Mucosa of descending colon (tissue), 3 donors: ENCODE data around the gene BEST2. TPM values are rescaled to one million over a fixed set of nuclear protein-coding genes. Genes with fewer than 3 reads are reported as not detected.

ENCODE experiments used
- ATAC-seq: fragments of 200-7000 bp; cut with Tn5 transposase; one replicate; pipeline ENCODE4 v1.9.1; 2020; ENCODE audit warnings: mild to moderate bottlenecking, moderate library complexity
- DNase-seq, 3 donors: peaks; one replicate each; pipeline ENCODE4 v3.0.0-alpha.2; 2020
- H3K36me3 ChIP-seq: fragments of 200-600 bp; one replicate; pipeline ENCODE4 v1.8.0; 2021; ENCODE audit warnings: low read depth, mild to moderate bottlenecking
- H3K4me1 ChIP-seq: fragments of 200-600 bp; one replicate; pipeline ENCODE4 v1.8.0; 2021; ENCODE audit warnings: low read depth, mild to moderate bottlenecking
- H3K4me3 ChIP-seq: fragments of 200-600 bp; one replicate; pipeline ENCODE4 v1.8.0; 2021; ENCODE audit warnings: mild to moderate bottlenecking
- H3K9me3 ChIP-seq: fragments of 200-600 bp; one replicate; pipeline ENCODE4 v1.8.0; 2021; ENCODE audit warnings: mild to moderate bottlenecking
- CTCF ChIP-seq: fragments of 200-600 bp; IDR thresholded peaks from one replicate; pipeline ENCODE4 v1.8.0; 2022; ENCODE audit warnings: antibody characterized with exemption, mild to moderate bottlenecking
- intact Hi-C, 2 donors: fragments of 100-400 bp; cut with DNase I in 1 of 2; cut with micrococcal nuclease in 1 of 2; formaldehyde crosslinking; loops; one replicate each; pipeline versions ENCODE4 v1.11.0 to v1.11.1; 2022; cut with DNase I, micrococcal nuclease
- total RNA-seq, 3 donors: library from RNA; stranded (reverse); fragmentation: NEBNext Ultra II Directional in 2 of 3; extraction: Animal tissue kit (Norgen Biotek cat#: 25700) in 2 of 3; gene quantifications; one replicate each; pipeline versions ENCODE4 v1.2.1 to v1.2.4, GENCODE V29; 2021 to 2023
- donor health status: DM: no; HTN: no; CAD: no; lungs with moderate emphysema.
- donor health status: DM: no; HTN: no; CAD: no.
- donor health status: DM: no; HTN: yes; CAD: no.

The BEST2 gene
- total RNA-seq, 3 donors from 2014 or later: 29.0 to 167 (median 32.2) TPM

- DNase-seq (peak; percentile 52 to 77 (median 59)), ATAC-seq (no peak)
- no peak overlapping the region for H3K4me3 ChIP-seq
These were observed 27.8 kb downstream of the BEST2 start for GRCh38 chr19:12779162-12779993.

GRCh38 chr19:12782174-12782423 is 30.5 kb downstream of the BEST2 start:
- Histone ChIP-seq H3K9me3 (no peaks in the 10 kb centered on the region), H3K36me3 (no peaks in the 10 kb centered on the region), H3K4me3 (peak overlapping the region; percentile 9), H3K4me1 (peaks cover 58% of the 10 kb centered on the region)
- intact Hi-C loops: no loop called here
- ATAC-seq: no peak
- DNase-seq: no peak
- TF ChIP-seq CTCF: no peak

More at GRCh38 chr19:12779162-12779993, 27.8 kb downstream of the BEST2 start:
- no peaks in the 10 kb centered on the region for H3K9me3 ChIP-seq
- H3K36me3 ChIP-seq: no peaks in the 10 kb centered on the region
- peaks cover 46% of the 10 kb centered on the region for H3K4me1 ChIP-seq
- intact Hi-C loops: no loop called here
- no peak for TF ChIP-seq CTCF

GRCh38 chr19:12782424-12783290 is 31.1 kb downstream of the BEST2 start:
- peak overlapping the region; percentile 9 for H3K4me3 ChIP-seq
- peak; percentile 87 to 94 (median 90) for DNase-seq
- TF ChIP-seq CTCF: no peak
- ATAC-seq: peak; percentile 62
- intact Hi-C loops: no loop called here
- no peaks in the 10 kb centered on the region for H3K9me3 ChIP-seq
- H3K36me3 ChIP-seq: no peaks in the 10 kb centered on the region
- peaks cover 60% of the 10 kb centered on the region for H3K4me1 ChIP-seq

GRCh38 chr19:12783291-12783848 is 31.8 kb downstream of the BEST2 start:
- DNase-seq (no peak), ATAC-seq (no peak)
- no peaks in the 10 kb centered on the region for H3K9me3 ChIP-seq
- H3K4me1 ChIP-seq: peaks cover 65% of the 10 kb centered on the region
- TF ChIP-seq CTCF: no peak
- no peaks in the 10 kb centered on the region for H3K36me3 ChIP-seq
- H3K4me3 ChIP-seq: no peak overlapping the region
- intact Hi-C loops: no loop called here

GRCh38 chr19:12783849-12784393 is 32.3 kb downstream of the BEST2 start:
- intact Hi-C loops: no loop called here
- Histone ChIP-seq H3K4me3 (no peak overlapping the region), H3K9me3 (no peaks in the 10 kb centered on the region), H3K4me1 (peaks cover 66% of the 10 kb centered on the region), H3K36me3 (no peaks in the 10 kb centered on the region)
- TF ChIP-seq CTCF: no peak
- ATAC-seq (no peak), DNase-seq (peak; percentile 58 to 82 (median 76))
